Activated CD8-positive, alpha-beta memory T cell treated with anti-CD3 and anti-CD28 coated beads for 48 hours (primary cell): Measurements from ENCODE around the gene DUSP23.

Experiments
- DNase-seq, 3 experiments: peaks; one replicate each; pipeline ENCODE4 v3.0.0-alpha.2; 2020; ENCODE audit warnings: low read depth in 2 of 3, low spot score in 2 of 3

Gene DUSP23

GRCh38 chr1:159780583-159781582 is at the start of gene DUSP23:
TSS of gene DUSP23 (plus strand) at chr1:159780962. CDS start at chr1:159781101, 139 bp downstream.
- DNase-seq = peak; percentile 80 to 87 (median 81)

- no peak for DNase-seq
Observed at GRCh38 chr1:159737238-159737916, 43.4 kb upstream of the DUSP23 start.

DNA sequence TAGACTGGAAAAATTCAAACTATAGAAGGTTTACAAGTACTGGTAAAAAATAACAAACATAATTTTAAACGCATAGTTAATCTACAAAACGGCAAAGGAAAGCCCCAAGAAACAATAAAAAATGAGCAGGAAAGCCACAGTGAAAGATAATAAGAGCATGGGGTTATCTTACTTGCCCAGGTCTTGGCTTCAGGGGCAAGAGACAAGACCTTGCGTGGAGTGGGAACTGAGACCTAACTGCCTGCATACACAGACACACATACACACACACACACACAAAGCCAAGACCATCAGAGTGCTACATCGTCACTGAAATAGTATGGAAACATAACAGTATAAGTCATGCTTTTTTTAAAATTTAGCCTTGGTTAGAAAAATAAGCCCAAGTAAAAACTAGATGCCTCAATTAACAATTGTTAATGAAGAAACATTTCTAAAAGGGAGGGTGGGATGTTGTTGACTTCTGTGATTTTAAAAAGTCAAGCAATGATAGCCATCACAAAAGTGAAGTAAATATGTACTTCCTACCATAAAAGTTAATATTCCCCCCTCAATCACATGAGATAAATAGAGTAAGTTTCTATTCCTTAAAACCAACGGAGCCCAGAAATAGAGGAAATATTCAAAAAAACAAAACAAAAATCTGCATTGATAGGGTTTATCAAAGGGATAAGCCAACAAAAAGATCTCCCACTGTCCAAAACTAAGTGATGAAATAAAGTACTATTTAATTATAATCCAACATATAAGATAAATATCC is 36.9 kb upstream of the DUSP23 start:
- DNase-seq = no peak

- no peak for DNase-seq
Observed at GRCh38 chr1:159746666-159747065, 34.1 kb upstream of the DUSP23 start.

GRCh38 chr1:159748370-159748769 is 32.4 kb upstream of the DUSP23 start:
- no peak for DNase-seq

GRCh38 chr1:159749630-159750029 is 31.1 kb upstream of the DUSP23 start:
- DNase-seq = no peak

GRCh38 chr1:159750621-159751020 is 30.1 kb upstream of the DUSP23 start:
- no peak for DNase-seq

DNA sequence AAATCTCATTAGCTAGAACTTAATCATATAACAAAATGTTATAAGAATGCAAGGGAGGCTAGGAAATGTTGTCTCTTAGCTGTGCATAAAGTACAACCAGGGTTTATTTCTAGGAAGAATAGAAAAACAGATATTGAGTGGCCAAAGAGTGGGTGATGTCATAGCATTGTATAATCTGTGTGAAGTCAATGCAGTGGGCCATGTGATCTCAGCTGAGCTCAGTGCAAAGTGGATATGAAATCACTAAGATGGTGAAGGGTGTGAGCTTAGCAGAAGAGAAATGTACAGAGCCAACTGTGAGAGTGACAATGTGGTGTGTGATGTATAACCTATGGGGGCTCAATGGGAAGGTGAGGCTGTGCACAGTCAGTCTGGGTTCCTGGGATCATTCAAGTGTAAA is 29.7 kb upstream of the DUSP23 start:
- no peak for DNase-seq

DNA sequence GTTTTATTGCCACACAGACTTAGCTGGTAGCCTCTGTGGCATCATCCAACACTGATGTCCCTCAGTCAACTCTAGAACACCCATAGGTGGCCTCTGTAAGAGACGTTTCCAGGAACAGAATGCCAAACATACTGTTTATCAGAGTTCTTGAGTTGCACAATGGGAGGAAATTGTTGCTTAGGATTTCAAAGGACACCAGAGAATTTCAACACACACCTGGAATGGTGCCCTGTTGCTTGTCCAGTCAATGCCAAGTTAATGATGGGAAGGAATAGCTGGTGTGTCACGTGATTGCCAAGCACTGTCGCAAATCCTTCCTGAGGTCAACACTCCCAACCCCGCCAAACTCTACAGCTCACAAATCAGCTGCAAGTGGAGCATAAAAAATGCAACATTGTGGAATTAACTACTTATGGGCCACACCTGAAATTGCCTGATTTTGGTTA is 28.6 kb upstream of the DUSP23 start:
- DNase-seq = no peak

GRCh38 chr1:159753386-159753785 is 27.4 kb upstream of the DUSP23 start:
- no peak for DNase-seq

- no peak for DNase-seq
Observed at GRCh38 chr1:159755451-159756007, 25.2 kb upstream of the DUSP23 start.

DNA sequence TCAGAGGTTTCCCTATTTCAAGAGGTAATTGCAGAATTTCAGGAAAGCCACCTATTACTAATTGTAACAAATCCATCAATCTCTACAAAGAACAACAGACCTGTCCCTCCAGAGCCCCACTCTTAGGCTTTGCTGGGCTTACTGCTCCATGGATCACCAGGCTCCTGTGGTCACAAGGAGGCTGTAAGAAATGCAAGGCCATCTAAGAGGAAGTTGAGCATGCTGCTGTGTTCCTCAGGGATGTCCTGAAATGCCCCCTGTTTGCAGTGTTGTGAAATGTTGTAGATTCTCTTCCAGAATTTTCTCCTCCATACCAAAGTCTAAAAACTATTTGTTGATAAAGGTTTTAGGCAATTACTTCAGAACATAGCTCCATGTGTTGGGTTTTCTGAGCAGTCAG is 24.4 kb upstream of the DUSP23 start:
- no peak for DNase-seq

- DNase-seq = no peak
Observed at GRCh38 chr1:159763686-159764085, 17.1 kb upstream of the DUSP23 start.

GRCh38 chr1:159765806-159766205 is 15.0 kb upstream of the DUSP23 start:
- DNase-seq = no peak

GRCh38 chr1:159771127-159771895 is 9.5 kb upstream of the DUSP23 start:
- DNase-seq = no peak

GRCh38 chr1:159774465-159774864 is 6.3 kb upstream of the DUSP23 start:
- DNase-seq = no peak

GRCh38 chr1:159775716-159776115 is 5.0 kb upstream of the DUSP23 start:
- no peak for DNase-seq

DNA sequence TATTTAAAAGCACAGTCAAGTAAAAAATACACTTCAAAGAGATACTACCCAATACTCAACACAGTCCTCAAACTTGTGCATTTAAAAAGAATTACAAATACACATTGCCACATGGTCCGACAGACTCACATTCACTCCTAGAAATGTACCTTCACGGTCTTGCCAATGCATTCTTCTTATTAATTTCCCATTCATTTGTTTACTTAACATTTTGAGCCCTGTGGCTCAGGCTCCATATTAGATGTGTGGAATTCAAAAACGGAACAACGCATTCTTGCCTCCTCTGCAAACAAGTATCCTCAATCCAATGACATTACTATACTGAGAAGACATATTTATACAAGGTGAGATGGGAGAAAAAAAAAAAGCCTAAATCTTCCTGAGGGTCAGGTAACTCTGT is 2.5 kb upstream of the DUSP23 start:
- no peak for DNase-seq

DNA sequence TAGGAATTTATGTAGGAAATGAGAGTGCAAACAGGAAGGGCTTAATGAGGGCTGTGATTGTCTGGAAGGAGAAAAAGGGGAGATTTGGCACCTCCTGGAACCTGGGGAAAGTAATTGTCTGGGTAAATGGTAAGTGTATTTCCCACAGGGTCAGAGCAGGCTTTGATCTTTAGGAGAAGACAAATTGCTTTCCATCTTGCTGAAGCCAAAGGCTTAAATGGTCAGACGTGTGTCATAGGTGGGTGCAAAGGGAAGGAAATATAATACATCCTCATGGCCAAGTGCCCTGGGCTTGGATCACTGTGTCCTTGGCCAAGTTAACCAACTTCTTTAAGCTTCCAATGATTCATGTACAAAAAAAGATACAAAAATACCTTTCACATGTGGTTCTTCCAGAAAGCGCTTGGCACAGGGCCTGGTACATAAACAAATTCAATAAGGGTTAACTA is 1.3 kb upstream of the DUSP23 start:
- DNase-seq = no peak

GRCh38 chr1:159781992-159782391 is 1.2 kb downstream of the DUSP23 start:
- no peak for DNase-seq
